HepG2 (cell line): Measurements from ENCODE around the gene ACAD11. TPM values are rescaled to one million over a fixed set of nuclear protein-coding genes. Genes with fewer than 3 reads are reported as not detected.
A peak's percentile ranks its signal among the peaks of the same experiment; 100 is the strongest.

Source experiments
- ATAC-seq: fragments of 200-7000 bp; cut with Tn5 transposase; 3 replicates; pipeline ENCODE4 v1.9.1; 2020; ENCODE audit warnings: mild to moderate bottlenecking, moderate library complexity
- BruUV-seq: library from RNA; stranded (reverse); fragments of 400-500 nt; replicated peaks from 2 replicates; lab custom pipeline; 2021; lab: Mats Ljungman, UMichigan
- CTCF ChIA-PET: fragments of 300-600 bp; formaldehyde crosslinking; extraction: SDS; loops from one replicate; lab custom pipeline; 2021; ENCODE audit warnings: low total read pairs, inconsistent platforms, low intra/inter-chr PET ratio; lab: Yijun Ruan, JAX
- POLR2A ChIA-PET: fragments of 350-600 bp; sonication (Branson Sonifier 250); formaldehyde crosslinking; loops from one replicate; lab custom pipeline; 2020; ENCODE audit warnings: antibody characterized with exemption, inconsistent platforms; lab: Yijun Ruan, JAX
- DNase-seq: peaks from one replicate; pipeline ENCODE4 v3.0.0-alpha.2; 2015; ENCODE audit warnings: low spot score
- FAIRE-seq: peaks from 3 replicates; lab custom pipeline; 2011; peaks lifted over from hg19 to GRCh38; lab: Jason Lieb, UNC
- H2AFZ ChIP-seq: one replicate; pipeline ENCODE4 v1.6.1; 2011; ENCODE audit warnings: low read length, inconsistent platforms
- H3K27ac ChIP-seq: fragments of 300-600 bp; 3 replicates; pipeline ENCODE4 v1.8.0; 2011; ENCODE audit warnings: mixed run types, mild to moderate bottlenecking, mixed read lengths, low read length, inconsistent platforms; ENCODE audit not compliant: insufficient read depth; ENCODE audit errors: extremely low read length
- H3K27me3 ChIP-seq, 2 experiments: fragments of 200-600 bp in 1 of 2; 2 replicates in 1 of 2; 3 replicates in 1 of 2; pipeline versions ENCODE4 v1.6.0 to v1.8.0; 2011; ENCODE audit warnings: low read length in 2 of 2, mild to moderate bottlenecking in 2 of 2, moderate library complexity in 2 of 2, inconsistent platforms in 1 of 2; ENCODE audit not compliant: insufficient read depth in 2 of 2, control insufficient read depth in 1 of 2
- H3K36me3 ChIP-seq, 2 experiments: fragments of 200-600 bp in 1 of 2; replicated peaks in 1 of 2; 2 replicates in 1 of 2; 3 replicates in 1 of 2; pipeline versions ENCODE4 v1.5.1 to v1.8.0; 2011; ENCODE audit warnings: low read length in 2 of 2, inconsistent platforms in 1 of 2; ENCODE audit not compliant: insufficient read depth in 2 of 2, control insufficient read depth in 1 of 2
- H3K4me1 ChIP-seq: 2 replicates; pipeline ENCODE4 v1.5.1; 2012; ENCODE audit warnings: low read length, inconsistent platforms; ENCODE audit not compliant: insufficient read depth
- H3K4me2 ChIP-seq: 2 replicates; pipeline ENCODE4 v1.6.0; 2011; ENCODE audit warnings: low read depth, low read length, inconsistent platforms
- H3K4me3 ChIP-seq, 3 experiments: fragments of 200-600 bp in 1 of 3; sonication (generic), shearing (Covaris generic) in 1 of 3; replicated peaks in 1 of 3; 2 replicates each; pipeline ENCODE4 v1.5.1; 2011 to 2016; ENCODE audit warnings: low read length in 3 of 3, inconsistent platforms in 2 of 3, low read depth in 2 of 3, mild to moderate bottlenecking in 2 of 3, control low read depth in 1 of 3, mixed read lengths in 1 of 3; ENCODE audit not compliant: insufficient read depth in 1 of 3
- H3K79me2 ChIP-seq: one replicate; pipeline ENCODE4 v1.6.1; 2011; ENCODE audit warnings: low read length, inconsistent platforms; ENCODE audit not compliant: insufficient read depth
- H3K9ac ChIP-seq: 2 replicates; pipeline ENCODE4 v1.6.0; 2011; ENCODE audit warnings: mild to moderate bottlenecking, low read depth, low read length, inconsistent platforms; ENCODE audit not compliant: insufficient read depth
- H3K9me3 ChIP-seq: 2 replicates; pipeline ENCODE4 v1.5.1; 2012; ENCODE audit warnings: mild to moderate bottlenecking, low read length
- H4K20me1 ChIP-seq: 2 replicates; pipeline ENCODE4 v1.6.0; 2011; ENCODE audit warnings: inconsistent platforms, mild to moderate bottlenecking, low read length, moderate library complexity; ENCODE audit not compliant: insufficient read depth
- DPF2 ChIP-seq: sonication (generic); formaldehyde crosslinking; IDR thresholded peaks from 2 replicates; pipeline ENCODE4 v1.4.0; 2020; ENCODE audit warnings: mild to moderate bottlenecking, low read depth, missing genetic modification reagents, borderline replicate concordance
- FOSL1 ChIP-seq: sonication (generic); formaldehyde crosslinking; IDR thresholded peaks from 2 replicates; pipeline ENCODE4 v1.9.0; 2021; ENCODE audit warnings: missing genetic modification reagents, borderline replicate concordance
- GATAD2A ChIP-seq: IDR thresholded peaks from 2 replicates; pipeline ENCODE4 v1.6.1; 2016
- IKZF4 ChIP-seq: sonication (generic); formaldehyde crosslinking; IDR thresholded peaks from 2 replicates; pipeline ENCODE4 v1.5.1; 2020; ENCODE audit warnings: borderline replicate concordance, mild to moderate bottlenecking, low read depth, missing genetic modification reagents; ENCODE audit errors: not compliant biosample characterization
- NFIC ChIP-seq: IDR thresholded peaks from 2 replicates; pipeline ENCODE4 v1.6.1; 2012; ENCODE audit warnings: mild to moderate bottlenecking, low read length, inconsistent platforms
- PRDM10 ChIP-seq: sonication (generic); formaldehyde crosslinking; IDR thresholded peaks from 2 replicates; pipeline ENCODE4 v1.4.0; 2020; ENCODE audit warnings: low read depth, missing genetic modification reagents
- RELA ChIP-seq: sonication (generic); formaldehyde crosslinking; IDR thresholded peaks from 2 replicates; pipeline ENCODE4 v1.4.0; 2020; ENCODE audit warnings: missing genetic modification reagents
- TFAP4 ChIP-seq: sonication (generic); IDR thresholded peaks from 2 replicates; pipeline ENCODE4 v1.6.1; 2016; ENCODE audit warnings: low read depth, borderline replicate concordance
- ZNF142 ChIP-seq: sonication (generic); formaldehyde crosslinking; IDR thresholded peaks from 2 replicates; pipeline ENCODE4 v1.4.0; 2020; ENCODE audit warnings: missing genetic modification reagents
- ZNF382 ChIP-seq: sonication (generic); formaldehyde crosslinking; IDR thresholded peaks from 2 replicates; pipeline ENCODE4 v1.5.0; 2020; ENCODE audit warnings: missing genetic modification reagents, mild to moderate bottlenecking, borderline replicate concordance
- WGBS: methylation state at CpG from one replicate; pipeline ENCODE4 v1.1.6; 2017; ENCODE audit warnings: low lambda C conversion rate; 5-methylcytosine and 5-hydroxymethylcytosine counted together
- in situ Hi-C: cut with HindIII; loops from 2 replicates; pipeline ENCODE4 v1.10.0; 2017; ENCODE audit warnings: low pct_unique_long_range_greater_than_20kb; ENCODE audit not compliant: extremely low pct_ligation_motif_present
- intact Hi-C: fragments of 100-400 bp; cut with micrococcal nuclease; formaldehyde crosslinking; loops from one replicate; pipeline ENCODE4 v1.10.0; 2022; ENCODE audit not compliant: unreplicated experiment
- polyA plus RNA-seq, 8 experiments: library from polyadenylated mRNA; depleted of rRNA in 3 of 8; stranded (reverse) in 7 of 8; unstranded in 1 of 8; fragments of >200 nt; fragmentation: Illumina TruSeq in 4 of 8; extraction: Trizol in 4 of 8; gene quantifications; 2 replicates each; pipeline versions ENCODE4 v1.2.1 to v1.2.3, GENCODE V29; 2011 to 2016; ENCODE audit warnings: low read depth in 4 of 8, missing spikeins in 1 of 8, mixed read lengths in 1 of 8; ENCODE audit not compliant: insufficient read depth in 1 of 8
- total RNA-seq, 5 experiments: library from RNA; depleted of rRNA; stranded (reverse); fragments of >200 nt; fragmentation: Illumina TruSeq; extraction: Trizol; gene quantifications; 2 replicates each; pipeline ENCODE4 v1.2.3, GENCODE V29; 2016; ENCODE audit warnings: low read depth in 1 of 5

Gene ACAD11
- total and polyA plus RNA-seq, 2 of the 13 experiments (the other 11 are each of a cell fraction or from before 2014, with no cell fraction given): 30.6 to 56.9 TPM

- Histone ChIP-seq H3K4me3 (no peak overlapping the region), H3K9ac (no peak overlapping the region), H3K36me3 (peaks cover 3 to 25% of the 10 kb centered on the region in 2 experiments), H3K4me2 (no peak overlapping the region), H4K20me1 (no peaks in the 10 kb centered on the region), H3K79me2 (no peaks in the 10 kb centered on the region), H3K27ac (no peak overlapping the region), H2AFZ (no peak overlapping the region), H3K4me1 (peaks cover 34% of the 10 kb centered on the region), H3K27me3 (no peaks in the 10 kb centered on the region), H3K9me3 (no peaks in the 10 kb centered on the region)
- intact Hi-C loops: no loop called here
- ATAC-seq (peak; percentile 69), DNase-seq (peak; percentile 71), FAIRE-seq (peak; percentile 49)
- in situ Hi-C loops: loop anchor here (5.0 to 25.0 kb wide), 2 partner anchors 99 to 849 kb away; no protein-coding TSS in a partner anchor
- WGBS: 22% methylated on average over 5 of the region's 5 CpGs
- ChIA-PET CTCF (interaction anchor here (1.8 kb wide), 1 partner anchor 104 kb away, joined by 7 read pairs; no protein-coding TSS in a partner anchor), POLR2A (no interaction called here)
- BruUV-seq: no TSS peak
- TF ChIP-seq NFIC: no peak
- TF ChIP-seq IKZF4: no peak
- no peak for TF ChIP-seq DPF2
- no peak for TF ChIP-seq RELA
- TF ChIP-seq GATAD2A: no peak
- TF ChIP-seq PRDM10: no peak
- no peak for TF ChIP-seq ZNF142 (CRISPR knock-in tag)
- TF ChIP-seq FOSL1 (CRISPR knock-in tag): no peak
- TF ChIP-seq TFAP4: peak; percentile 61; the same call in 1 of the 2 replicates
- TF ChIP-seq ZNF382 (CRISPR knock-in tag): no peak
These were observed 121.5 kb downstream of the ACAD11 start for GRCh38 chr3:132538072-132538471.
